NCI-H2171 (cell line): Measurements from ENCODE around the gene GSK3A.

Experiments used
- DNase-seq: peaks from one replicate; lab custom pipeline; 2025; lab: John Stamatoyannopoulos, UW

Gene GSK3A

GRCh38 chr19:42199440-42200115 is 42.8 kb downstream of the GSK3A start:
- DNase-seq, result peak; percentile 50

- no peak for DNase-seq
Measured at GRCh38 chr19:42198676-42199439, 43.5 kb downstream of the GSK3A start.

GRCh38 chr19:42197375-42197817 is 45.0 kb downstream of the GSK3A start:
- DNase-seq, result no peak

- no peak for DNase-seq
Measured at GRCh38 chr19:42196011-42197001, 46.1 kb downstream of the GSK3A start.

- no peak for DNase-seq
Measured at GRCh38 chr19:42193706-42194105, 48.7 kb downstream of the GSK3A start.

- no peak for DNase-seq
Measured at GRCh38 chr19:42193294-42193693, 49.1 kb downstream of the GSK3A start.

- DNase-seq, result peak; percentile 9
Measured at GRCh38 chr19:42191855-42192254, 50.5 kb downstream of the GSK3A start.

- DNase-seq, result no peak
Measured at GRCh38 chr19:42191330-42191729, 51.1 kb downstream of the GSK3A start.

- DNase-seq, result no peak
Measured at GRCh38 chr19:42189133-42189532, 53.3 kb downstream of the GSK3A start.

GRCh38 chr19:42188665-42189064 is 53.7 kb downstream of the GSK3A start:
- DNase-seq, result no peak

GRCh38 chr19:42185277-42185676 is 57.1 kb downstream of the GSK3A start:
- no peak for DNase-seq

GRCh38 chr19:42184401-42184861 is 58.0 kb downstream of the GSK3A start:
- DNase-seq, result peak; percentile 14
